ENCODE measurements around the gene MCC.

MCC gene

DNA sequence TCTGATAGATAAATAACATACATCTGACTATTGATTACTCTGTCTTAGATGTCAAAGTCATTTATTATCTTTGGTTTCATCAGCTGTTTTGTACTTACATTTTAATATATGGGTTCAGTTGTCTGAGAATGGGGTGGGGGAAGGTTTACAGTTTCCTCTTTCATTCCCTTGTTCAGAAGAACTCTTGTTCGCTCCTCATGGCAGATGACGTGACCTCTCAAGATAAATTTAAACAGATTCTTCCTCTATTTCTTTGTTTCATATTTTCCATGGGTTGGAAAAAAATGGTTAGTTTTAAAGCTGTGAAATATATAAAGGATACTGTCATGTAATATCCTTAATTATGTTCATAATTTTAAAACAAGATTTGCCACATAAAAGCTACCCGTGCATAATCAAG is 114.8 kb downstream of the MCC start:
- FAIRE-seq, result no peak
- DNase-seq (ENCODE audit: insufficient read length, low spot score), result no peak
- TF ChIP-seq, protein P1, sequence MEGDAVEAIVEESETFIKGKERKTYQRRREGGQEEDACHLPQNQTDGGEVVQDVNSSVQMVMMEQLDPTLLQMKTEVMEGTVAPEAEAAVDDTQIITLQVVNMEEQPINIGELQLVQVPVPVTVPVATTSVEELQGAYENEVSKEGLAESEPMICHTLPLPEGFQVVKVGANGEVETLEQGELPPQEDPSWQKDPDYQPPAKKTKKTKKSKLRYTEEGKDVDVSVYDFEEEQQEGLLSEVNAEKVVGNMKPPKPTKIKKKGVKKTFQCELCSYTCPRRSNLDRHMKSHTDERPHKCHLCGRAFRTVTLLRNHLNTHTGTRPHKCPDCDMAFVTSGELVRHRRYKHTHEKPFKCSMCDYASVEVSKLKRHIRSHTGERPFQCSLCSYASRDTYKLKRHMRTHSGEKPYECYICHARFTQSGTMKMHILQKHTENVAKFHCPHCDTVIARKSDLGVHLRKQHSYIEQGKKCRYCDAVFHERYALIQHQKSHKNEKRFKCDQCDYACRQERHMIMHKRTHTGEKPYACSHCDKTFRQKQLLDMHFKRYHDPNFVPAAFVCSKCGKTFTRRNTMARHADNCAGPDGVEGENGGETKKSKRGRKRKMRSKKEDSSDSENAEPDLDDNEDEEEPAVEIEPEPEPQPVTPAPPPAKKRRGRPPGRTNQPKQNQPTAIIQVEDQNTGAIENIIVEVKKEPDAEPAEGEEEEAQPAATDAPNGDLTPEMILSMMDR (IDR thresholded peaks at IDR 0.05; ENCODE audit: insufficient read depth, missing control alignments), result no peak

DNA sequence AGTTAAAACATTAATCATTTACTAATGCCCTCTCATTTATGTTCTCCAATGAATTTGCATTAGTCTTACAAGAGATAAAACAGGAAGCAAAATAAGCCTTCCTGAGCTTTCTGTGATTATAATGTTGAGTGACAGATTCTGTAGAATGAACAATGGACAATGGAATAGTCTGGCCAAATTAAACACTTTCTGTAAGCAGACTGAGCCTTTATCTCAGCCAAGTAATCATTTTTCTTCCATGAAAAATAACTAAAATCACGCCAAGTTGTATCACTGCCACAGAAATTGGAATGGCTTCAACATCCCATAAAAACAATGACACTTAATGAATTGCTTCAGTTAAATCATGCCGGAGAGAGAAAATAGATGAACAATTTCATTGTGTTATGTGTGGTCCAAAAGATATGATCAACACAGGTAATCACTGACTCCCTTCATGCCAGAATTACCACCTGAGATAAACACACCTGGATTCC is 116.5 kb downstream of the MCC start:
- TF ChIP-seq, protein P1 (IDR thresholded peaks at IDR 0.05; ENCODE audit: insufficient read depth, missing control alignments), result no peak
- peak; percentile 48 for FAIRE-seq
- DNase-seq (ENCODE audit: insufficient read length, low spot score), result no peak

DNA sequence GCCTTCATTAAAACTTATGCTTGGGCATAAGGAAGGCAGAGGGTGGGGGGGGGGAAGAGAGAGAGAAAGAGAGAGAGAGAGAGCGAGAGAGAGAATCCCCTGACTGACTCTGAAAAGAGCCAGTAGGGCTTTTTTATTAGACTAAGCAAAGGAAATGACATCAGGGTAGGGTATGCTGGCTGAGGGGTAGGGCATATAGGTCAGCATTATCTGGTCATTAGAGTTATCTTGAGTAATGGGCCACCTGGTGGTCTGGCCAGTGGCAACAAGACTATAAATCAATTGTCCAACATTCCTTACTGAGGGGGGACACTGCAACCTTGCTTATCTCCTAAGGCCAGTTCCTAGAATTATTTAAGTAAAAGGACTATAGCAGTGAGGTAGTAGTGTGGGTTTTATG is 120.7 kb downstream of the MCC start:
- TF ChIP-seq, protein P1 (IDR thresholded peaks at IDR 0.05; ENCODE audit: insufficient read depth, missing control alignments), result no peak
- FAIRE-seq (no peak), DNase-seq (ENCODE audit: insufficient read length, low spot score) (no peak)

DNA sequence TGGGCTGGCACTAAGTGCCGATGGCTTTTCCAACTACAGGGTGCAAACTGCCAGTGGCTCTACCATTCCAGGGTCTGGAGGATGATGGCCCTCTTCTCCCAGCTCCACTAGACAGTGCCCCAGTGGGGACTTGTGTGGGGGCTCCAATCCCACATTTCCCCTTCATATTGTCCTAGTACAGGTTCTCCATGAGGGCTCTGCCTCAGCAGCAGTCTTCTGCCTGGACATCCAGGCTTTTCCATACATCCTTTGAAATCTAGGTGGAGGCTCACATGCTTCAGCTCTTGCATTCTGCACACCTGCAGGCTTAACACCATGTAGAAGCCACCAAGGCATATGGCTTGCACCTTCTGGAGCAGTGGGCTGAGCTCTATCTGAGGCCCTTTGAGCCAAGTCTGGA is 123.8 kb downstream of the MCC start:
- FAIRE-seq (no peak), DNase-seq (ENCODE audit: insufficient read length, low spot score) (no peak)
- TF ChIP-seq, protein P1 (IDR thresholded peaks at IDR 0.05; ENCODE audit: insufficient read depth, missing control alignments), result no peak

DNA sequence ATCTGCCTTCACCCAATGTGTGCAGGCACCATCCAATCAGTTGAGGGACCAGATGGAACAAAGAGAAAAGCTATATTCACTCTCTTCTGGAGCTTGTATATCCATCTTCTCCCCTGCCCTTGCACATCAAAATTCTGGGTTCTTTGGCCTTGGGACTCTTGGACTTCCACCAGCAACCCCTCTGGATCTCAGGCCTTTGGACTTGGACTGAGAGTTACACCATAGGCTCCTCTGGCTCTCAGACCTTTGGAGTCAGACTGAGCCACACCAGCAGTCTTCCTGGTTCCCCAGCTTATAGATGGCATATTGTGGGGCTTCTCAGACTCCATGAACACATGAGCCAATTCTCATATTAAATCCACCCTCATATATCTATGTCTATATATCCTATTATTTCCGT is 126.6 kb downstream of the MCC start:
- DNase-seq (ENCODE audit: insufficient read length, low spot score) (no peak), FAIRE-seq (no peak)
- TF ChIP-seq, protein P1 (IDR thresholded peaks at IDR 0.05; ENCODE audit: insufficient read depth, missing control alignments), result no peak

DNA sequence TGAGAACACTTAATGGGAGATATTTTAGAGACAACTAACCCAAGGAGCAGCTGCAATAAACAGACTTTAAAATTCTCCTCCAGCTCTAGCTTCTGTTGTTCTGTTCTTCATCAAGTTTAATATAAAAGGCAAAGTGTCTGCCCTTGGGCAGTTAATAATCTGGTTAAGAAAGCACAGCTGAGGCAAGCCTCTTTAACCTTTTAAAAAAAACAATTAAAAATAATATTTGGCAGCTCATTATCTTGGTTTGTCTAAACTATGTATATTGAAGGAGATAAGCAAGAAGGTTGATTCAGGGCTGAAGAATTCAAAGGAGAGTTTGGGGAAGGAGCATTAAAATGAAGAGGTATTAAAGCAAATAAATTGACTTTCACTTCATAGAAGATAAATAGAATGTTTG is 128.8 kb downstream of the MCC start:
- DNase-seq (ENCODE audit: insufficient read length, low spot score) (no peak), FAIRE-seq (no peak)
- TF ChIP-seq, protein P1 (IDR thresholded peaks at IDR 0.05; ENCODE audit: insufficient read depth, missing control alignments), result no peak

DNA sequence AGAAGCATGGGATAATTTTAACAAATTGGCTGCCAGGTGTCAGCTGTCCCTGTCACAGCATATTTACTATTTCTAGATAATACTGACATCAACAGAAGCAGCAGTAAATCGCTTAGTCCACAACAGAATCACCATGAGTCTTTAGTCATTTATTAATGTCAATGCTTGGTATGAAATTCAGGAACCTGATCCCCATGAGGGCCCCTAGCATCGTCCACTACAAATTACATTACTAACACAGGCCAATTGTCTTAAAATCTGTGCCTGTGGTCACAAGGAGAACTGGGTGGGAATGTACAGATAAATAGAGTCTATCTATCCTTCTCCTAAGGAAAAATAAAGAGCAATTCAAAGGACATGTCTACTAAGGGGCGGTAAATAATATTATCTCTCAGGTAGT is 129.6 kb downstream of the MCC start:
- TF ChIP-seq, protein P1 (IDR thresholded peaks at IDR 0.05; ENCODE audit: insufficient read depth, missing control alignments), result no peak
- no peak for FAIRE-seq
- DNase-seq (ENCODE audit: insufficient read length, low spot score), result no peak
